SJCRH30 (cell line): ENCODE results near the gene GNLY. TPM values are rescaled to one million over a fixed set of nuclear protein-coding genes. Genes with fewer than 3 reads are reported as not detected.
A peak's percentile ranks its signal among the peaks of the same experiment; 100 is the strongest.

Experiments used
- DNase-seq, 2 experiments: peaks; one replicate each; pipeline ENCODE4 v3.0.0-alpha.2; 2015 to 2020
- H3K27ac ChIP-seq: fragments of 250-450 bp; sonication (Bioruptor Pico); 2 replicates; pipeline ENCODE4 v1.5.1; 2020; ENCODE audit warnings: mild to moderate bottlenecking, moderate library complexity
- H3K27me3 ChIP-seq: fragments of 250-450 bp; sonication (Bioruptor Pico); 2 replicates; pipeline ENCODE4 v1.5.1; 2020; ENCODE audit warnings: mild to moderate bottlenecking, moderate library complexity
- H3K36me3 ChIP-seq: fragments of 250-450 bp; sonication (Bioruptor Pico); 2 replicates; pipeline ENCODE4 v1.5.1; 2020; ENCODE audit warnings: mild to moderate bottlenecking, moderate library complexity
- H3K4me1 ChIP-seq: fragments of 250-450 bp; sonication (Bioruptor Pico); 2 replicates; pipeline ENCODE4 v1.5.1; 2020; ENCODE audit warnings: mild to moderate bottlenecking, moderate library complexity
- H3K4me3 ChIP-seq: fragments of 250-450 bp; sonication (Bioruptor Pico); 2 replicates; pipeline ENCODE4 v1.5.1; 2020; ENCODE audit warnings: mild to moderate bottlenecking, moderate library complexity
- H3K9me3 ChIP-seq: fragments of 250-450 bp; sonication (Bioruptor Pico); replicated peaks from 2 replicates; pipeline ENCODE4 v1.5.1; 2020; ENCODE audit warnings: mild to moderate bottlenecking, moderate library complexity
- total RNA-seq: library from RNA; depleted of rRNA; stranded (reverse); fragments of >200 nt; shearing (Covaris generic); gene quantifications from 2 replicates; pipeline ENCODE4 v1.2.3, GENCODE V29; 2014

GNLY gene
- total RNA-seq, 1 experiment from 2014 or later = not detected

- Histone ChIP-seq H3K27ac (no peak overlapping the region; the same call in 1 of the 2 replicates), H3K4me3 (no peak overlapping the region), H3K9me3 (no peaks in the 10 kb centered on the region), H3K4me1 (peaks cover 50% of the 10 kb centered on the region), H3K36me3 (no peaks in the 10 kb centered on the region), H3K27me3 (no peaks in the 10 kb centered on the region)
- DNase-seq = no peak
Observed at GRCh38 chr2:85730686-85731230, 36.6 kb downstream of the GNLY start.

- Histone ChIP-seq H3K9me3 (no peaks in the 10 kb centered on the region), H3K4me3 (no peak overlapping the region), H3K27me3 (no peaks in the 10 kb centered on the region), H3K4me1 (peaks cover 50% of the 10 kb centered on the region), H3K27ac (peak overlapping the region; percentile 26; the same call in 1 of the 2 replicates), H3K36me3 (no peaks in the 10 kb centered on the region)
- DNase-seq = peak in 1 of 2 experiments; percentile 49
Observed at GRCh38 chr2:85731606-85732005, 37.4 kb downstream of the GNLY start.

GRCh38 chr2:85732467-85733120, 38.4 kb downstream of the GNLY start:
- Histone ChIP-seq H3K4me1 (peaks cover 50% of the 10 kb centered on the region), H3K27me3 (no peaks in the 10 kb centered on the region), H3K4me3 (no peak overlapping the region), H3K36me3 (no peaks in the 10 kb centered on the region), H3K9me3 (no peaks in the 10 kb centered on the region), H3K27ac (peak overlapping the region; percentile 77)
- no peak for DNase-seq

DNA sequence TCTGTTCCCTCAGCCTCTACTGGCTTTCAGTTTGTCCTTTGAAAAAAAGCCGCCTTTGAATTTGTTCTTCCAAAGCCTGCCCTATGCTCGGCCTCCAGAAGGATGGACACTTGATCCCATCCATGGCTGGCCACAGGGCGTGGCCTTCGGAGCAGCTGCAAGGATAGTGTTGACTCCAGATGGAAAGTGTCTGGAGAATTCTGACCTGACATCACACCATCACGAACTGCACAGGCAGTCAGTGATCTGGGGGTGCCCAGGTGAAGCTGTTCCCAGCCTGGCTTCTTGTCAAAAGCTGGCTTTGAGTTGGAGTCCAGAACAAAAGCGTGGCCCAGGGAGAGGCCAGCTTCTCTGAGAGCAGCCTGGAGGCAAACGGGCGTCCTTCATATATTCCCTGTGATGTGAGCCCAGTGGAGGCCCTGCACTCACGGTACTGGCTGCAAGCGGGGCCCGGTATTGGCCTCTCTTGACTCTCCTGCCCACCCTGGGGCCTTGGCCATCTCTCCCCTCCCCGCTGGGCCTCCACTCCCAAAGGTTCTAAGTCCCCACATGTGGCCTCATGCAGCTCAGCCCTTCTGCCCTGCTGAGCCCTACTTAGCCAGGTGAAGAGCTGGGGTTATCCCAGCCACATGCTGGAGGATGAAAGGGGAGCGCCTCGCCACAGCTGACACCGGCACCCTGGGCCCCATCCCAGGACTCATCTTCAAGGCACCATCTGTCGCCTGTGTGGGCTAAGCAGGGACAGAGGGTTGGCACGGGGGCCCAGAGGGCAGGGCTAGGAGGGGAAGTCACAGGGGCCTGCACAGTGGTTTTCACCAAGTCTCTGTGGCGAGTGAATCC, 39.2 kb downstream of the GNLY start:
- peak; percentile 95 to 97 for DNase-seq
- H3K4me1 ChIP-seq = peaks cover 50% of the 10 kb centered on the region
- no peak overlapping the region for H3K4me3 ChIP-seq
- H3K36me3 ChIP-seq = no peaks in the 10 kb centered on the region
- H3K9me3 ChIP-seq = no peaks in the 10 kb centered on the region
- no peaks in the 10 kb centered on the region for H3K27me3 ChIP-seq
- H3K27ac ChIP-seq = peak overlapping the region; percentile 77

- peaks cover 46% of the 10 kb centered on the region for H3K4me1 ChIP-seq
- H3K36me3 ChIP-seq = no peaks in the 10 kb centered on the region
- H3K4me3 ChIP-seq = no peak overlapping the region
- H3K27ac ChIP-seq = peak overlapping the region; percentile 77
- no peaks in the 10 kb centered on the region for H3K27me3 ChIP-seq
- H3K9me3 ChIP-seq = no peaks in the 10 kb centered on the region
- no peak for DNase-seq
Observed at GRCh38 chr2:85734015-85734414, 39.9 kb downstream of the GNLY start.

GRCh38 chr2:85734942-85735608, 40.9 kb downstream of the GNLY start:
- Histone ChIP-seq H3K36me3 (no peaks in the 10 kb centered on the region), H3K27ac (no peak overlapping the region), H3K9me3 (no peaks in the 10 kb centered on the region), H3K4me3 (no peak overlapping the region), H3K4me1 (peaks cover 36% of the 10 kb centered on the region), H3K27me3 (no peaks in the 10 kb centered on the region)
- DNase-seq = no peak

- Histone ChIP-seq H3K4me3 (no peak overlapping the region), H3K9me3 (no peaks in the 10 kb centered on the region), H3K27me3 (no peaks in the 10 kb centered on the region), H3K4me1 (peaks cover 34% of the 10 kb centered on the region), H3K27ac (no peak overlapping the region), H3K36me3 (no peaks in the 10 kb centered on the region)
- no peak for DNase-seq
Observed at GRCh38 chr2:85735691-85736090, 41.5 kb downstream of the GNLY start.

GRCh38 chr2:85736456-85737355, 42.5 kb downstream of the GNLY start:
- Histone ChIP-seq H3K27me3 (no peaks in the 10 kb centered on the region), H3K9me3 (no peaks in the 10 kb centered on the region), H3K27ac (no peak overlapping the region), H3K4me1 (peaks cover 34% of the 10 kb centered on the region), H3K36me3 (no peaks in the 10 kb centered on the region), H3K4me3 (no peak overlapping the region)
- no peak for DNase-seq

GRCh38 chr2:85737481-85737880, 43.3 kb downstream of the GNLY start:
- no peaks in the 10 kb centered on the region for H3K27me3 ChIP-seq
- peaks cover 34% of the 10 kb centered on the region for H3K4me1 ChIP-seq
- H3K36me3 ChIP-seq = no peaks in the 10 kb centered on the region
- no peak overlapping the region for H3K4me3 ChIP-seq
- no peaks in the 10 kb centered on the region for H3K9me3 ChIP-seq
- H3K27ac ChIP-seq = no peak overlapping the region
- no peak for DNase-seq

GRCh38 chr2:85737961-85738360, 43.8 kb downstream of the GNLY start:
- no peak for DNase-seq
- Histone ChIP-seq H3K4me3 (no peak overlapping the region), H3K27me3 (no peaks in the 10 kb centered on the region), H3K36me3 (no peaks in the 10 kb centered on the region), H3K27ac (no peak overlapping the region), H3K4me1 (peaks cover 32% of the 10 kb centered on the region), H3K9me3 (no peaks in the 10 kb centered on the region)

GRCh38 chr2:85740193-85740592, 46.0 kb downstream of the GNLY start:
- Histone ChIP-seq H3K27me3 (no peaks in the 10 kb centered on the region), H3K36me3 (no peaks in the 10 kb centered on the region), H3K4me1 (peaks cover 38% of the 10 kb centered on the region), H3K9me3 (no peaks in the 10 kb centered on the region), H3K4me3 (no peak overlapping the region), H3K27ac (no peak overlapping the region)
- no peak for DNase-seq

- Histone ChIP-seq H3K4me3 (peak overlapping the region; percentile 27), H3K36me3 (no peaks in the 10 kb centered on the region), H3K9me3 (no peaks in the 10 kb centered on the region), H3K27ac (peak overlapping the region; percentile 95), H3K4me1 (peaks cover 49% of the 10 kb centered on the region), H3K27me3 (no peaks in the 10 kb centered on the region)
- DNase-seq = no peak
Observed at GRCh38 chr2:85741211-85741832, 47.2 kb downstream of the GNLY start.

DNA sequence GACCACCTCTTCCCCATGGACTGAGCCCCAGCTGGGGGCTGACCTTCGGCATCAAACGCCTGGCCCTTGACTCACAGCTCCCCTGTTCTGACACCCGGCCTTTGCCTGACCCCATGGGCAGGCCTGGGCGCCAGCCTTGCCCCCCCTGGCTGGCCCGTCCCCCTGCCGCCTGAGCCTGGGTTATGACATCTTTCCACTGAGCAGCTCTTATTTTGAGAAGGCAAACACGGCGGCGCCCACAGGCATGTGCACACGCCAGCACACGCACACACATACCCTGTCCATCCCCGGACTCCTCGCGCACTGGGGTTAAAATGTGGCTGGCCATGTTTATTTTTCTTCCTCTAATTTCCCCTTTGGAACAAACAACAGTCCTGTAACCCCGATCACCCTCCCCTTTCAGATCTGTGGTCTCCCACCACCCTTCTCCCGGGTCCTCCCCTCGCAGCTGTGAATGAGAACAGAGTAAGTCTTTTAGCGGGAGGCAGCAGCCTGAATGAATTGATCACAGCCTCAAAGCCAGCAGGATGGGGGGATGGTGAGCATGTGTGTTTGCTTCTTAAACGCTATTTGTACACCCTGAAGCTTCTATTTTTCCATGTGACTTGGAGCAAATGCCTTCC, 47.8 kb downstream of the GNLY start:
- peak; percentile 91 to 94 for DNase-seq
- no peaks in the 10 kb centered on the region for H3K36me3 ChIP-seq
- H3K4me3 ChIP-seq = peak overlapping the region; percentile 27
- no peaks in the 10 kb centered on the region for H3K9me3 ChIP-seq
- H3K4me1 ChIP-seq = peaks cover 51% of the 10 kb centered on the region
- H3K27ac ChIP-seq = peak overlapping the region; percentile 95
- no peaks in the 10 kb centered on the region for H3K27me3 ChIP-seq
